Sciatic nerve (tissue), 2 donors: Measurements from ENCODE around the gene DAB2IP. TPM values are rescaled to one million over a fixed set of nuclear protein-coding genes. Genes with fewer than 3 reads are reported as not detected.
A peak's percentile ranks its signal among the peaks of the same experiment; 100 is the strongest.
"Not testable (repeated sequence)": the region's sequence is repeated elsewhere in the genome, so short reads cannot be mapped to it uniquely, and the experiment has no call there.

Source experiments
- ATAC-seq: fragments of 200-7000 bp; cut with Tn5 transposase; one replicate; pipeline ENCODE4 v1.9.1; 2020; ENCODE audit warnings: mild to moderate bottlenecking, moderate library complexity
- DNase-seq: peaks from one replicate; pipeline ENCODE4 v3.0.0-alpha.2; 2020; ENCODE audit warnings: low spot score
- intact Hi-C: fragments of 100-400 bp; cut with DNase I; formaldehyde crosslinking; loops from one replicate; pipeline ENCODE4 v1.14.2; 2022
- total RNA-seq: library from RNA; stranded (reverse); fragmentation: NEBNext Ultra II Directional; extraction: Animal tissue kit (Norgen Biotek cat#: 25700); gene quantifications from one replicate; pipeline ENCODE4 v1.2.1, GENCODE V29; 2021
- donor health status: DM: no; HTN: no; CAD: no.
- donor health status: DM: no; HTN: no; CAD: no.

Gene DAB2IP
- total RNA-seq, 1 donor from 2014 or later: 70.7 TPM

- ATAC-seq (no peak), DNase-seq (no peak)
- intact Hi-C loops: no loop called here
Measured at GRCh38 chr9:121731090-121731489, 79.7 kb downstream of the DAB2IP start.

- intact Hi-C loops: no loop called here
- no peak for DNase-seq
- no peak for ATAC-seq
Measured at GRCh38 chr9:121731919-121732318, 80.5 kb downstream of the DAB2IP start.

GRCh38 chr9:121732389-121732788, 81.0 kb downstream of the DAB2IP start:
- ATAC-seq: no peak
- intact Hi-C loops: no loop called here
- DNase-seq: no peak

- DNase-seq (no peak), ATAC-seq (no peak)
- intact Hi-C loops: no loop called here
Measured at GRCh38 chr9:121732886-121733285, 81.5 kb downstream of the DAB2IP start.

DNA sequence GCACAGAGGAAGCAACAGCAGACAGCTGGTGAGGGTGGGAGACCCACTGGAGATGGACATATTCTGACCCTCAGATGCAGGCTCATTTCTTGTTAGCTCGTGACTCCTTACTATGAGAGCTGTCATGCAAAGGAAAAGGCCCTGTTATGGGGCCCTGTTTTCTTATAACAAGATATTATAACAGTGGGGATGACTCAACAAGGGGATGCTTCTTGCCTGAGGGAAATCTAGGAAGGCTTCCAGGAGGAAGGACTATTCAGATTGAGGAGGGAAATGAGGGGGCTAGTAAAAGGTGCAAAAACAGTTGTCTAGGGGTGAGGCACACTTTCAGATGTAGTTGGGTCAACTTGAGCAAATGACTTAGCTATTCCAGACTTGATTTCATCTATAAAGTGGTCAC, 83.0 kb downstream of the DAB2IP start:
- intact Hi-C loops: no loop called here
- ATAC-seq: no peak
- no peak for DNase-seq

DNA sequence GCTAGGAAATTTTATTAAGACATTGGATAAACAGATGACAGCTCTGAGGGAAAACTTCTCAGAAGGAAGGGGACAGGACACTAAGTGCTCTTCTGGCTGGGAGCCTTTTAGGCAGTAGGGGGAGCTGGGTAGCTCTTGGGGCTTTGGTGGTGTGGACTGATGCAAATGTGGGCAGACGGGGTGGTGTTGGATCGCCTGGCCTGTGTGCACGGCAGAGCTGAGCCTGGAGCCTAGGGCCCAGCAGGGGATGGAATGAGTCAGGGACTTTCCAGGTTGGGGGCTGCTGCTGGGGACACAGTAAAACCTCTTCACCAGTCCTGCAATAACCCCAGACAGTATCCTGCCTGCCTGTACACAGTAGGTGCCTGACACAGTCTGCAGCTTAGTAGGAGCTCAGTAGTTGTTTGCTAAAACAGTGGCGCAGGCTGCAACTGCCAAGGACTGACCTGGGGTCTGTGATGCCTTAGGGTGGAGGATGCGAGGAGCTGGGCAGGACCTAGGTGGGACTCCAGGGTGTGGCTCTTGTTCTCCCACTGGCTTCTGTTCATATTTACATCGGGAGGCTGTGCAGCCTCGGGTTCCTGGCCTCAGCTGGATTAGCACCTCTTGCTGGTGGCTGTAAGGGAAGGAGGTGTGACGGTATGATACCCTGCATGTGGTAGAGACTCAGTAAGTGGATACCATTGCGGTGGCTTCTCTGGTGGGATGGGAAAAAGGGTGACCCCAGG, 83.8 kb downstream of the DAB2IP start:
- ATAC-seq: peak; percentile 40
- intact Hi-C loops: no loop called here
- no peak for DNase-seq

DNA sequence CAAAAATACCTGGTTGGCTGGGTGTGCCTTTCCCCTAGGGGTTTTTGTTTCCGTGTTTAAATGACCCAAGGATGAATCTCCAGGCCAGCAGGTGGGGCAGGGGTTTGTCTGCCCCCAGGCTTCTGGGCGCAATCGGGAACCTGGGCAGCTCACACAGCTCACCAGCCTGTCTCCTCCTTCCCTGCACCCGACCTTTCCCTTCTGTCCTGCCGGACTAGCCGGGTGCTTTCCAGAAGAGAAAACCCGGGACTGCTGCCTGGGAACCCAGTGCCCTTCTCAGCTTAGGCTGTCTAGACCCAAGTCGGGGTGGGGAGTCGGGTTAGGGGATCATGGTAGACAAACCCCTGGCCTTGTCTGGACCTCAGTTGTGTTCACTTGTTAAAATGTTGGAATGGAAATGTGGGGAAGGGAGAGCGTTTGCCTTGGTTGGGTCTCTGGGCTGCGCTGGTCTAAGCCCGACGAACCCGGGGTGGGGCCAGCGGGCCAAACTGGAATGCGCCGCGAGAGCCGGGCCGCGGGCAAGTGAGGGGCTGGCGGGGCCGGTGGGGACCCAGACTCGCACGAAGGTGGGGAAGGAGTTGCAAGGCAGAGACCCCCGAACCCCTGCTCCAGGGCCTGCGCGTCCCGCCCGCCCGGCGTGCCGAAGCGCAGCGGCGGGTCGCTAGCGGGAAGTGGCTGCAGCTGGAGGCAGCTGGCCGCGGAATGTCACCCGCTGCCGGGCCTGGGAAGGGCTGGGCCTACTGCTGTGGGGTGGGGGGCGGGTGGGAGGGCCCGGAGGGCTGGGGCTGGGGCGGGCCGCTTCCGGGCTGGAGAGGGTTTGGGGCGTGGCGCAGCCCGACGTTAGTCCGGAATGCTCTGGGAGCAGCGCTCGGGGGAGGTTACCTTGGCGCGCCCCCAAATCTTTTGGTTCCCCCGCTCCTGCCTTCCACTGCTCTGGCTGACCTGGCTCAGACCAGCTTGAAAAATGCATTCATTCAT, 84.6 kb downstream of the DAB2IP start:
- intact Hi-C loops: no loop called here
- ATAC-seq: peak; percentile 85
- DNase-seq: peak; percentile 90

GRCh38 chr9:121736934-121737462, 85.6 kb downstream of the DAB2IP start:
- ATAC-seq (peak; percentile 72), DNase-seq (peak; percentile 81)
- intact Hi-C loops: no loop called here

DNA sequence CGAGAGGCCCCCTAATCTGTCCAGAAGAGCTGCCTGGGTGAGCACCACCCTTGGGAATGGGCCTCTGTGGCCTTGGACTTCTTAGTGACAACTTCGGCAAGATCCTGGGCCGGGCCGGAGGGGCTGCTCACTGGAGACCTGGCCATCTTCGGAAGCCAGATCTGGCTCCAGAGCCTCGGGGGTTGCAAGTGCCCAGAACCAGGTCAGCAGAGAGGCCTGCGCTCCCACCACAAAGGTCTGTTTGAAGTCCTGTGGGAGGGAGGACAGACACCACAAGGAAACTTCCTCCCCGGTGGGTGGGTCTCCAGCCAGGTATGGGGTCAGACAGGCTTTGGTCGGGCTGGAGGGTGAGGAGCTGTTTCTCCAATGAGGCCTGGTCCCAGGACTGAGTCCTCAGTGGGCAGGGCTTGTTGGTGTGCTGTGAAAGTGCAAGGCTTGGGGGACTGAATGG, 86.1 kb downstream of the DAB2IP start:
- ATAC-seq (no peak), DNase-seq (no peak)
- intact Hi-C loops: no loop called here

- no peak for DNase-seq
- intact Hi-C loops: no loop called here
- no peak for ATAC-seq
Measured at GRCh38 chr9:121738411-121738810, 87.0 kb downstream of the DAB2IP start.

- intact Hi-C loops: no loop called here
- no peak for ATAC-seq
- no peak for DNase-seq
Measured at GRCh38 chr9:121738968-121739367, 87.5 kb downstream of the DAB2IP start.

DNA sequence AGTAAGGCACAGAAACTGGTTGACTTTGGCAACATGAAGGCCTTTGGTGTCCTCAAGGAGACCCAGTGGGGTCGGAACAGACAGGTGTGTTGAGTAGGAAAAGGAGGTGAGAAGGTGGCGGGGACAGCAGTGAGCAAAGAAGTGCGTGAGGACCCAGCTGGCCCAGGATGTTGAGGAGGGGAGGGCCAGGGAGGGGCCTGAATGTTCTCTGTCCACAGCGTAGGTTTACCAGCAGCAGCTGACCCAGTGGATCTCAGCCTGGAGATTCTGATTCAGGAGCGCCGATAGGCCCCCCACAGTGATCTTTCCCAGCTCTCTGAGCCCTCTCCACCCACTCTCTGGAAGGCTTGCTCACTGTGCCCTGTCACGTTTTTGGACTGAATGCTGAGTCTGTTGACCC, 88.5 kb downstream of the DAB2IP start:
- DNase-seq (no peak), ATAC-seq (no peak)
- intact Hi-C loops: no loop called here

DNA sequence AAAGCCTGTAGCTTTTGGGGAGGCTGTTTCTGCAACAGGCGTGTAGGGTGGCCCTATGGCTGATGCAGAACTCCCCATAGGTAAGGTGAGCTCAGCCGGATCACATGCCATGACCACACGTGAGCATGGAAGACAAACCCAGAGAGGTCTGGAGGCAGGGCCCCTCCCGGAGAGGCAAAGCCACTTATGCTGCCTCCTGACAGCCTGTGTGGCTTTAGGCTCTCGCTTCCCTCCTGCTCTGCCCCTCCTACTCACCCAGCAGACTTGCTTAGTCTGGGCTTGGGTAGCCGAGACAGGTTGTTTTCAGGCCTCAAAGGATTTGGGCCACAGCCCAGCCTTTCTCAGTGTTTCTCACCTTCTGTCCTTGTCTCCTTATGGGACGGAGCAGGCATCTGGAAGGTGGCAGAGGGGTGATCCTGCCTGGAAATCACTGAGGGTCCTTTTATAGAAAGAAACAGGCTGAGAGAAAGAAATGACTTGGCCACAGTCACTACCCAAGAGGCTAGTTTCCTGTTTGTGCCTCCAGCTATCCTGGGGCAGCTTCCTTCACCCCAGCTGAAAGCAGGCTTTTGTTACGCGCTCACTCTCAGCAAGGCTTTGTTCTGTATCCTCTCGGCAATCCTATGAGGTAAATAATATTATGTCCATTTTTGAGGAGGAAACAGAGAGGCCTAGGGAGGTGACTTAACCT, 89.9 kb downstream of the DAB2IP start:
- intact Hi-C loops: no loop called here
- ATAC-seq (no peak), DNase-seq (no peak)

DNA sequence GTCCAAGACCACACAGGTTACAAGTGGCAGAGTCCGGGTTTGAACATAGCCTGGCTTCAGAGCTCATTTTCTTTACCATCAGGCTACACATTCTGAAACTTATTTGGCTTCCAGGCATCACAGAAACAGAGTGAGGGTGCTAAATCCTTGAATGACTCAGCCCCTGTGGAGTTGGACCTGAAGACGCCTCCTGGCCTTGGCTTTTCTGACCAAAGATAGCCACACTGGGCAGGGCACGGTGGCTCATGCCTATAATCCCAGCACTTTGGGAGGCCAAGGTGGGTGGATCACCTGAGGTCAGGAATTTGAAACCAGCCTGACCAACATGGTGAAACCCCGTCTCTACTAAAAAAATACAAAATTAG, 90.5 kb downstream of the DAB2IP start:
- ATAC-seq, intact Hi-C loops, DNase-seq: not testable (repeated sequence)

- intact Hi-C loops: no loop called here
- ATAC-seq (no peak), DNase-seq (no peak)
Measured at GRCh38 chr9:121742923-121743322, 91.5 kb downstream of the DAB2IP start.

GRCh38 chr9:121743441-121744001, 92.1 kb downstream of the DAB2IP start:
- ATAC-seq: peak; percentile 91
- DNase-seq: peak; percentile 86
- intact Hi-C loops: no loop called here

DNA sequence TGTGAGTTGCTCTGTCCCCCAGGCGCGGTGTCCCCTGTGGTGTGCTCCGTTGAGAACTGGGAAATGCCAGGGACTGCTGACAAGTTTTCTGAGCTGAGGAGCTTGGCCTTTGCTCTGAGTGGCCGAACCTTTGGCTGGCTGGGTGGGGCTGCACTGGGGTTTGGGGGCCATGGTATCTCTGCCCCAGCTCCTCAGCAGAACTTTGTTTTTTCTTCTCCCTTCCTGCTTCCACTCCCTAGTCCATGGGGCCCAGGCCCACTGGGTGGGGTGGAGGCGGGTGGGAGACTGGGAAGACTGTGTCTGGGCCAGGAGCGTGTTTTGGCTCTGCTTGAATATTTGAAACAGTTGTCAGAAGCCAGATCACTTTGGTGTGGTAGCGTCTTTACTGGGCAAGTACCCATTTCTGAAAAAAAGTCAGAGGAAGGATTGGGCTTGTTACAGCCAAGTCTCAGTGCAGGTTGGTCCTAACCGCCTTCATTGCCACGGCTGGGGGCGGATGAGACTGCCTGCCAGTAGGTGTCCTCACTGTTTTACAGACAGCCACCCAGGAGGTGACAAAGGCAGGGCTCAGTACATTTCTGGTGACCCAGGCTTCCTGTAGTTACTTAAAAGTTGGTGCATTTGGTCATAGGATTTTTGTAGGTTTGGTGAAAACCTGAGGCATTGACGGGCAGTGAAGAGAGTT, 92.7 kb downstream of the DAB2IP start:
- no peak for DNase-seq
- intact Hi-C loops: no loop called here
- ATAC-seq: peak; percentile 64

DNA sequence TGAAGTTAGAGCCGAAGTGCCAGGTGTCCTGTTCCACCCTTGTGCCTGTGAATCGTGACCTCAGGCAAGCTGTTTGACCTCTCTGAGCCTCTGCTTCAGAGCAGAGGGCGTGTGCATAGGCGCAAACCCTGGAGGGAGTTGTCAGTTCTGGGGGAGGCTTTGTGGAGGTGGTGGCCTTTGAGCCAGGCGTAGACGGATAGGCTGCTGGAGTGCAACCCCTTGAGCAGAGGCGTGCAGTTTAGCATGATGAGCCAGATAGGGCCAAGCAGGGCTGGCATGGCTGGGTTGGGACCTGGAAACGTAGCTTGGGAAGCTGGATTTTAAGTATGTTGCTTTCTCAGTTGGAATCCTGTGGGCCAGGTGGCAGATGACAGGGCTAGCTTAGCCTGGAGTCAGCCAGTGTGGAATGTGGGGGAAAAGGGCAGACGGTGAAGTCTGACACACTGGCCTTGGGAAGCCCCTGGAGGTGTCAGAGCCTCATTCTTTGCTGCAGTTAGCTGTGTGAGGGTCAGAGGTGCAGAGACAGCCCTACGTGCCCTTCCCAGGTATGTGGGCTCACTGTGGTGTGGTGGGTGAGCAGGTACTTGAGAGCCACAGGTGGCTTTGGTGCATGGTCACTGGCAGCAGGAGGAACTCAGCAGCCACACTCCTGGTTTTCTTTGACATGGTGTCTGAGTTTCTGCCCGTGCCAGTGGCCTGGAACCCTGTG, 93.4 kb downstream of the DAB2IP start:
- intact Hi-C loops: no loop called here
- ATAC-seq (peak; percentile 1), DNase-seq (no peak)
